ENCODE measurements around the gene MTURN. TPM values are rescaled to one million over a fixed set of nuclear protein-coding genes. Genes with fewer than 3 reads are reported as not detected.
A peak's percentile ranks its signal among the peaks of the same experiment; 100 is the strongest.
"Not testable (repeated sequence)": the region's sequence is repeated elsewhere in the genome, so short reads cannot be mapped to it uniquely, and the experiment has no call there.

Gene MTURN
- total and polyA plus RNA-seq, 5 donors = 15.0 to 50.8 (median 28.2) TPM

- peak; percentile 81 to 83 for ATAC-seq
- peak in 2 of 3 donors; percentile 34 to 65 for DNase-seq
- intact Hi-C loops (cut with DNase I) = no loop called here
Measured at GRCh38 chr7:30181736-30182522, 47.1 kb downstream of the MTURN start.

GRCh38 chr7:30182814-30183213 is 48.0 kb downstream of the MTURN start:
- 91% methylated on average over 2 of the region's 2 CpGs for WGBS

More at GRCh38 chr7:30181736-30182522, 47.1 kb downstream of the MTURN start:
- Histone ChIP-seq H3K27me3 (ENCODE audit: control insufficient read depth, insufficient read depth) (no peaks in the 10 kb centered on the region), H3K9me3 (ENCODE audit: control insufficient read depth, low read length) (no peaks in the 10 kb centered on the region), H3K4me3 (ENCODE audit: low read length) (no peak overlapping the region), H3K27ac (ENCODE audit: low read length) (peak overlapping the region; percentile 24), H3K4me1 (ENCODE audit: control insufficient read depth, insufficient read depth, low read length) (peaks cover 10% of the 10 kb centered on the region)
- 81% methylated on average over 7 of the region's 7 CpGs for WGBS

GRCh38 chr7:30183749-30184369 is 49.1 kb downstream of the MTURN start:
- WGBS = 91% methylated on average over 4 of the region's 4 CpGs
- Histone ChIP-seq H3K4me3 (ENCODE audit: low read length) (no peak overlapping the region), H3K4me1 (ENCODE audit: control insufficient read depth, insufficient read depth, low read length) (peaks cover 8% of the 10 kb centered on the region), H3K9me3 (ENCODE audit: control insufficient read depth, low read length) (no peaks in the 10 kb centered on the region), H3K27ac (ENCODE audit: low read length) (no peak overlapping the region), H3K27me3 (ENCODE audit: control insufficient read depth, insufficient read depth) (no peaks in the 10 kb centered on the region)
- intact Hi-C loops (cut with DNase I) = no loop called here
- ATAC-seq = no peak
- DNase-seq = no peak

More at GRCh38 chr7:30182814-30183213, 48.0 kb downstream of the MTURN start:
- H3K27ac ChIP-seq (ENCODE audit: low read length) = no peak overlapping the region
- intact Hi-C loops (cut with DNase I) = no loop called here
- no peaks in the 10 kb centered on the region for H3K9me3 ChIP-seq (ENCODE audit: control insufficient read depth, low read length)
- ATAC-seq (no peak), DNase-seq (no peak)
- no peaks in the 10 kb centered on the region for H3K27me3 ChIP-seq (ENCODE audit: control insufficient read depth, insufficient read depth)
- no peak overlapping the region for H3K4me3 ChIP-seq (ENCODE audit: low read length)
- H3K4me1 ChIP-seq (ENCODE audit: control insufficient read depth, insufficient read depth, low read length) = peaks cover 10% of the 10 kb centered on the region

GRCh38 chr7:30184791-30185487 is 50.2 kb downstream of the MTURN start:
- Histone ChIP-seq H3K27me3 (ENCODE audit: control insufficient read depth, insufficient read depth) (no peaks in the 10 kb centered on the region), H3K9me3 (ENCODE audit: control insufficient read depth, low read length) (no peaks in the 10 kb centered on the region), H3K4me1 (ENCODE audit: control insufficient read depth, insufficient read depth, low read length) (peaks cover 9% of the 10 kb centered on the region), H3K4me3 (ENCODE audit: low read length) (no peak overlapping the region), H3K27ac (ENCODE audit: low read length) (peak overlapping the region; percentile 69)
- intact Hi-C loops (cut with DNase I) = no loop called here
- ATAC-seq (peak; percentile 86 to 90), DNase-seq (peak in 2 of 3 donors; percentile 61 to 65)
- 62% methylated on average over 4 of the region's 4 CpGs for WGBS

- Histone ChIP-seq H3K4me3 (ENCODE audit: low read length) (no peak overlapping the region), H3K4me1 (ENCODE audit: control insufficient read depth, insufficient read depth, low read length) (peaks cover 9% of the 10 kb centered on the region), H3K27me3 (ENCODE audit: control insufficient read depth, insufficient read depth) (no peaks in the 10 kb centered on the region), H3K27ac (ENCODE audit: low read length) (peak overlapping the region; percentile 36), H3K9me3 (ENCODE audit: control insufficient read depth, low read length) (no peaks in the 10 kb centered on the region)
- intact Hi-C loops (cut with DNase I) = no loop called here
- DNase-seq (no peak), ATAC-seq (no peak)
Measured at GRCh38 chr7:30185496-30185895, 50.7 kb downstream of the MTURN start.

- DNase-seq = no peak
- Histone ChIP-seq H3K4me3 (ENCODE audit: low read length) (no peak overlapping the region), H3K4me1 (ENCODE audit: control insufficient read depth, insufficient read depth, low read length) (peaks cover 7% of the 10 kb centered on the region), H3K27ac (ENCODE audit: low read length) (no peak overlapping the region), H3K27me3 (ENCODE audit: control insufficient read depth, insufficient read depth) (no peaks in the 10 kb centered on the region), H3K9me3 (ENCODE audit: control insufficient read depth, low read length) (no peaks in the 10 kb centered on the region)
- 100% methylated on average over 1 of the region's 1 CpG for WGBS
- ATAC-seq = no peak
- intact Hi-C loops (cut with DNase I) = no loop called here
Measured at GRCh38 chr7:30186725-30187124, 51.9 kb downstream of the MTURN start.

GRCh38 chr7:30187513-30187912 is 52.7 kb downstream of the MTURN start:
- H3K27ac ChIP-seq (ENCODE audit: low read length) = no peak overlapping the region
- no peak for DNase-seq
- intact Hi-C loops (cut with DNase I) = no loop called here
- H3K27me3 ChIP-seq (ENCODE audit: control insufficient read depth, insufficient read depth) = no peaks in the 10 kb centered on the region
- peaks cover 7% of the 10 kb centered on the region for H3K4me1 ChIP-seq (ENCODE audit: control insufficient read depth, insufficient read depth, low read length)
- H3K9me3 ChIP-seq (ENCODE audit: control insufficient read depth, low read length) = no peaks in the 10 kb centered on the region
- H3K4me3 ChIP-seq (ENCODE audit: low read length) = no peak overlapping the region
- 94% methylated on average over 1 of the region's 1 CpG for WGBS
- no peak for ATAC-seq

- H3K4me3 ChIP-seq (ENCODE audit: low read length); intact Hi-C loops (cut with DNase I); ATAC-seq; H3K4me1 ChIP-seq (ENCODE audit: control insufficient read depth, insufficient read depth, low read length); H3K9me3 ChIP-seq (ENCODE audit: control insufficient read depth, low read length); DNase-seq; H3K27ac ChIP-seq (ENCODE audit: low read length); H3K27me3 ChIP-seq (ENCODE audit: control insufficient read depth, insufficient read depth): not testable (repeated sequence)
- 90% methylated on average over 2 of the region's 2 CpGs for WGBS
Measured at GRCh38 chr7:30188381-30188780, 53.6 kb downstream of the MTURN start.

GRCh38 chr7:30188811-30189210 is 54.0 kb downstream of the MTURN start:
- ATAC-seq = no peak
- intact Hi-C loops (cut with DNase I) = no loop called here

GRCh38 chr7:30191809-30192208 is 57.0 kb downstream of the MTURN start:
- H3K27me3 ChIP-seq (ENCODE audit: control insufficient read depth, insufficient read depth) = no peaks in the 10 kb centered on the region
- DNase-seq = no peak
- H3K4me3 ChIP-seq (ENCODE audit: low read length) = no peak overlapping the region
- no peak overlapping the region for H3K27ac ChIP-seq (ENCODE audit: low read length)
- intact Hi-C loops (cut with DNase I) = no loop called here
- no peaks in the 10 kb centered on the region for H3K9me3 ChIP-seq (ENCODE audit: control insufficient read depth, low read length)
- 95% methylated on average over 4 of the region's 4 CpGs for WGBS
- ATAC-seq = no peak
- H3K4me1 ChIP-seq (ENCODE audit: control insufficient read depth, insufficient read depth, low read length) = peaks cover 3% of the 10 kb centered on the region

More at GRCh38 chr7:30188811-30189210, 54.0 kb downstream of the MTURN start:
- H3K27me3 ChIP-seq (ENCODE audit: control insufficient read depth, insufficient read depth) = no peaks in the 10 kb centered on the region
- 84% methylated on average over 2 of the region's 2 CpGs for WGBS
- peaks cover 5% of the 10 kb centered on the region for H3K4me1 ChIP-seq (ENCODE audit: control insufficient read depth, insufficient read depth, low read length)
- DNase-seq = no peak
- no peak overlapping the region for H3K4me3 ChIP-seq (ENCODE audit: low read length)
- no peaks in the 10 kb centered on the region for H3K9me3 ChIP-seq (ENCODE audit: control insufficient read depth, low read length)
- H3K27ac ChIP-seq (ENCODE audit: low read length) = no peak overlapping the region

GRCh38 chr7:30193336-30193943 is 58.7 kb downstream of the MTURN start:
- no peaks in the 10 kb centered on the region for H3K9me3 ChIP-seq (ENCODE audit: control insufficient read depth, low read length)
- no peaks in the 10 kb centered on the region for H3K27me3 ChIP-seq (ENCODE audit: control insufficient read depth, insufficient read depth)
- H3K4me1 ChIP-seq (ENCODE audit: control insufficient read depth, insufficient read depth, low read length) = peaks cover 3% of the 10 kb centered on the region
- ATAC-seq (no peak), DNase-seq (no peak)
- H3K4me3 ChIP-seq (ENCODE audit: low read length) = no peak overlapping the region
- no peak overlapping the region for H3K27ac ChIP-seq (ENCODE audit: low read length)
- WGBS = 95% methylated on average over 5 of the region's 5 CpGs
- intact Hi-C loops (cut with DNase I) = no loop called here
